Effector CD8-positive, alpha-beta T cell (primary cell): ENCODE data around the gene TRIP4.

ENCODE experiments used
- DNase-seq: peaks from one replicate; lab custom pipeline; 2025; lab: John Stamatoyannopoulos, UW

Gene TRIP4

DNA sequence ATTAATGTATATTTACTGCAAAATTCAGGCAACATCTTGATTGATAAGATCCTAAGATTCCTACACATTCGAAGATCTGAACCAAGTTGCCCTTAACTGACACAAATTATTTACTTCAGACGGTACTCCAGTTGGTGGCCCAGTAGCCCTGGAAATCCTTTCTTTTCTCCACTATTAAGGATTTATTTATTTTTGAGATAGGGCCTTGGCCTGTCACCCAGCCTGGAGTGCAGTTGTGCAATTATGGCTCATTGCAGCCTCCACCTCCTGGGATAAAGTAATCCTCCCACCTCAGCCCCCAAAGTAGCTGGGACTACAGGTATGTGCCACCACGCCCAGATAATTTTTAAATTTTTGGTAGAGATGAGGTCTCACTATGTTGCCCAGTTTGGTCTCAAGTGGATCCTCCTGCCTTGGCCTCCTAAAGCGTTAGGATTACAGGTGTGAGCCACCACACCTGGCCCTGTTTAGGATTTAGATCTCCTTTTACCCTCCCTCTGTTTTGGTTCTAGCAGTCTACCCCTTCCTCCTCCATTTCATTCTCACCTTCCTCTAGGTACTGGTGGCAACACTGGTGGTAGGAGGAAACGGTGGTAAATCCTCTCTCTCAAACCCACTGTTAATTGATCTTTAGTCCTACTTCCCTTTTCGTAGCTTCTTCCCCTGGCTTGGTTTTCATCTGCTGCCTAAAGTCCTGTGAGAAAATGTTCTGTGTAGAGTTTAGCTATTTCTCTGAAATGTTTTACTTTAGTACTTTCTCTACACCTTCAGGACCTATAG is 60.1 kb downstream of the TRIP4 start:
- DNase-seq, result no peak

DNA sequence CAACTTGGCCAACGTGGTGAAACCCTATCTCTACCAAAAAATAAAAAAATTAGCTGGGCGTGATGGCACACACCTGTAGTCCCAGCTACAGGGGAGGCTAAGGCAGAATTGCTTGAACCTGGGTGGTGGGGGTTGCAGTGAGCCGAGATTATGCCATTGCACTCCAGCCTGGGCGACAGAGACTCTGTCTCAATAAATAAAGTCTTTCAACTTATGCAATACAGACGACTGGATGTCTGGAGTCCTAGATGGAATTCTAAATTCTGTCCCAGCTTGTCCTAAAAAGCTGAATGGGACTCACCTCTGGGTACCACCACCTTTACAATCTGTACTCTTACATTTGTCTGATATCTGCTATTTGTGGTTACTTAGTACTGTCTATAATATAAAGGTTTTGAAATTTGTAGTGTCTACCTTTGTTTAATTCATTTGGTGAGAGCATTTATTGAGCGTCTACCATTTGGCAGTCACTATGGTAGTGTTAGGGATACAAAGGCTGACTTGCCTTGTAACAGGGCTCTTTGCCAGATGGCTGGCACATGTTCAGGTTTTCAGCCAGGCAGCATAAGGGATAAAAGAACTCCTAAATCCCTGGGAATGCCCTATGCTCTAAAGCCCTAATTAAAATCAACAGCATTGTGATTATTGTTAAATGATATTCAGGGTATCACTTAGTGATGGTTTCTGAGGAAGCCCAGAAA is 65.5 kb downstream of the TRIP4 start:
- no peak for DNase-seq

GRCh38 chr15:64453689-64454037 is 66.0 kb downstream of the TRIP4 start:
- DNase-seq, result no peak

DNA sequence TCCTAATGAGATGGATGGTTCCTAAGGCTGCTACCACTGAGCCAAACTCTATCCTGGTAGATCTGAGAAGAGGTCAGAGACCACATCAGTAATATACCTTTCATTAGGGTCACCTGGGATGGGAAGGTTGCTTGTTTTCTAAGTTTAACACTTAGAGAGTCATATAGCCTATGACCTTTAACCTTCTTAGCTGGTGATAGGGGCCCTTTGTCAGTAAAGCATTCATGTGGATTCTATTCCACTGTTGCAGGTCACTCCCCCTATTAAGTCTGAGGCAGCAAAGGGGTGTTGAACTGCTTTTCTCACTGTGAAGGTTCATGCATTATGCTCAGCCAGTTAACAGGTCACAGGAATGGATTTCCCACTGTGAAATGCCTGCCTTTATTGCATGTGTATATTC is 66.6 kb downstream of the TRIP4 start:
- no peak for DNase-seq

DNA sequence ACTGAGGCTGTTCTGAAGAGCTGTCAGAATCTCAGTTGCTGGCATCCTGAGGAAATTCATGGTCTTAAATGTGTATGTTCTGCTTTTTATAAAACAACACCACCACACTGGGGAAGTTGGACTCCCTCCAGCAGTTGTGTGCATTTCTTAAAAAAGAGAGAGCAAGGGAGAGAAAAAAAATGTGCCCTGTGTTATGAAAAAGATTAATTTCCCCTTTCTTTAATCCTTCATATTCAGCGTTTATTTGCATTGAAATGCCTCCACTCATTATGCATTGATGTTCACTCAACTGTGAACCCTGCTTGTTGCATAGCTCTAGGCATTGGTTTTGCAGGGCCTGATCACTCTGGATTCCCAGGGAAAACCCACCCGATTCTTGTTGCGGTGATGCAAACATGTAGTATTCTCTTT is 68.3 kb downstream of the TRIP4 start:
- no peak for DNase-seq

- DNase-seq, result no peak
Measured at GRCh38 chr15:64456634-64457108, 69.0 kb downstream of the TRIP4 start.

DNA sequence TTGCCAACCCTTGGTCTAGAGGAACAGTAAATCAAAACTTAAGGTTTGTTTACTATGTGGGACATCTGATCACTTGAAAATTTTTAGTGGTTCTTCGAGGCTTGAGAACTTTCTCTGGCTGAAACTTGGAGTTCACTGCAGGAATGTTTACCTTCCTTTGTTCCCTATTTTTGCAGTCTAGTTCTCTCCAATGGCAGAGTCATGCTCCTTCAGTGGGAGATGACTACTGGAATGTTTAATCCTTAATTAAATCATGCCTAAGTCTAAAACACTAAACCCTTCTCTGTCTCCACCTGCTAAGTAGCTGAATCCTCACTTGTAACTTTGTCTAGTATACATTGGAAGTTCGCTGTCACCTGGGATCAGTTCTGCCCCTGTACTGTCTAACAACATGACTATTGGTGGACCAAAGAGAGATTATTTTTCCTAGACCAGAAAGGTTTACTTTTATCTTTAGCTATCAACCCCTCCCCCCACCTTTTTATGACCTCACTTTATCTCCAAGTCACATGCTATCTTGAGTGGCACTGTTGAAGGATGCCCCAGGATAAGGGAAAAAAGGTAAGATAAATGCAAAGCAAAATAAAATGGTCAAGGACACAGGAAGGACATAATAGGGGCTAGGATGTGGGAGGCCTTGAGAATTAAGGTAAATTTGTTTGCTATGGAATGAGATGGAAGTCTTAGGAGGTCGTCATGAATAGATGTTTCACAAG is 71.6 kb downstream of the TRIP4 start:
- no peak for DNase-seq

- DNase-seq, result peak; percentile 83
Measured at GRCh38 chr15:64460206-64460723, 72.6 kb downstream of the TRIP4 start, which contains the start of gene ZNF609. ZNF609 (plus strand) TSS chr15:64460578; CDS start chr15:64499420, 38,842 bp downstream.

DNA sequence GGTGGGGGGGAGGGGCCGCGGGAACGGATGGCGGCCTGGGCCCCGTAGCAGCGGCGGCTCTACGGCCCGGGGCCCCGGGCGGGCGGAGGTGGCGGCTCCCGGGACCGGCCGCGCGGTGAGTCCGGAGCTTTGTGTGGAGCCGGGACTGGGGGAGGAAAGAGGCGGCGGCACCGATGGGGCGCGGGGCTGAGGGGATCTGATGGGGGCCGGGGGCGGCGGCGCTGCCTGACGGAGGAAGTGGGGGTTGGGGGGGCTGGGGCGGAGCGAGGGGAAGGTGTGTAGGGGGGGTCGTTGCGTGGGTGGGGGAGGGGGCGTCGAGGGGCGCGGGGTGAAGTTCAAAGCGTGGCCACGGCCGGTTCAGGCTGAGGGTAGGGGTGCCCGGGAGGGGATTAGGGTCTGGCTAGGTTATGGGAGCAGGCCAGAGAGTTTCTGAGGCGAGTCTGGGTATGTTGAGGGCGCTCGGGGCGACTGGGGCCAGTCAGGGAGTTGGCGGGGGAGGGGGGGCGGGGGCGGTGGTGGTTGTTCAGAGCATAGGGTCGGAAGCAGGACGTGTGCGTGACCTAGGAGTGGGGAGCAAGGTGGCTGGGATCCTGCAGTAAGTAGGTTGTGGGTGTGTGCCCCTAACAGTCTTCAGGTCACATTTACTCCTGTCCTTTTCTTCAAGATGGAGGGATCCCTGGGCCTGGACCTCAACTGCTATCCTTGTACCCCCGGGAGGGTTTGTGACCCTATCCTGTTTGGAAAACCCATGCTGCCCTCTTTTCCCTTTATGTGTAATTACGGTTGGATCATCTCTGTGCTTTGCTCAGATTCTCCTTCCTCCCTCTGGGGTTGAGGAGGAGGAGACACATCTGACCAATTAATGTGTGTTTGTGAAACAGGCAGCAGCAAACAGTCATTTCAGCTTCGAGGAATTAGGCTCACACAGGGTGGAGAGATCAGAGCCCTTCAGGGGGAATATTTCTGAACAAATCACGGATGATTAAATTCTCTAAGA is 73.4 kb downstream of the TRIP4 start:
- DNase-seq, result peak; percentile 23

- no peak for DNase-seq
Measured at GRCh38 chr15:64461721-64462162, 74.1 kb downstream of the TRIP4 start.

DNA sequence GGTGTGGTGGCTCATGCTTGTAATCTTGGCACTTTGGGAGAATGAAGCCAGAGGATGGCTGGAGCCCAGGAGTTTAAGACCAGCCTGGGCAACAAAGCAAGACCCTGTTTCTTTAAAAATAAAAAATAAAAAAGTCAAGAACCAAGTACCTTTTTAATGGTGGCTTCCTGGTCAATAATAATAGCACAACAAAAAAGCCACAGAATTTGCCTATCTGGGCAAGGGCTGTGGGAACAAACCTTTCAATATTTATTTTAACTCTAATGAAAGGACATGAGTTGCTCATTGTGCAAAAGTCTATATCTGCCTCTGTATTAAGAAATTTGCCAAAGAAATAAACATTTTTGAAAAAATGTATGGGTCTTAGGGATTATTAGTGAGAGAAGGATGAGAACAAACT is 74.9 kb downstream of the TRIP4 start:
- no peak for DNase-seq

DNA sequence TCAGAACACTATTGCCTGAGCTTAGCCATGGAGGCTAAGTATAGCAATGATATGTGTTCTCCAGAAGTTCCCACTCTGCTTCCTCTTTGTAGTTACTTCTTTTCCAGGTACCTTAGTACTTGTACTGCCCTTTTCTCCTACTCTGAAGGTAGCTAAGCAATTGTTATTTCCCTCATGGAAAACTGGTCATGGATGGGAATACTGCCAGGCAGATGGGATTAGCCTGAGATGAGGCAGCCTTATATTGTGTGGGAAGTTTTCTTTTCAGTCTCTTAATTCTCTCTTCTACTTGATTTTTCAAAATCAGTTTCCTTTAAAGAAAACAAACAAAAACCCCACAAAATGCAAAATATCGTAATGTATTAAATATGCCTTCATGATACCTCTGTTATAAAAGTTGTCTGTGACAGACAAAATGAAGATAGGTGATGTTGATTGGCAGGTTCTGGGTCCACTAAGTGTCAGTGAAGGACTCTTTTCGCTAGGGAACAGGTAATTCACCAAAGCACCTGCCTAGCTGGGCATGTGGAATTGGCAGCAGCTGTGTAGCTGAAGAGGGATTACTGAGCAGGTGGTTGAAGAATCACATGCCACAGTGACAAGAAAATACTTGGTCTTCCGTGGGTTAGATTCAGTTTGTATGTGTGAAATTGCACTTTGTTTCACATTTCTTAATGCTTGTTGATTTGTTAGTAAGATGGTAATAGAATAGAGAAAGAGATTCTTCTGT is 76.8 kb downstream of the TRIP4 start:
- no peak for DNase-seq

GRCh38 chr15:64466408-64467141 is 78.9 kb downstream of the TRIP4 start:
- DNase-seq, result no peak

DNA sequence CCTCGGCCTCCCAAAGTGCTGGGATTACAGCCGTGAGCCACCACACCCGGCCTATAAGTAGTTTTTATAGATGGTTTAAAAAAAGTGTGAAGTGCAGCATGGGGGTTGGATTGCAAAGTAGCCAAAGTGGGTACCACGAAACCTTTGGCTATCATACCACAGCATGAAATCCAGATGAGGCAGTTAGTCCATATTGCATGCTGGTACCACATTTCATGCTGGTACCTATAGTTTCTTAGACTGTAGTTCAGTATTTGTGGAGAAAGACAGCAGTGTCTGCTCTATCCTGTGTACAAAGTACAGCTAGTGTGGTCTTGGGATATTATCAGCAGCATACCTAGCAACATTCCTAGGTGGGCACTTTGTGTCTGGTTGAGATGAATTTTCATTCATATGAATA is 84.5 kb downstream of the TRIP4 start:
- no peak for DNase-seq

DNA sequence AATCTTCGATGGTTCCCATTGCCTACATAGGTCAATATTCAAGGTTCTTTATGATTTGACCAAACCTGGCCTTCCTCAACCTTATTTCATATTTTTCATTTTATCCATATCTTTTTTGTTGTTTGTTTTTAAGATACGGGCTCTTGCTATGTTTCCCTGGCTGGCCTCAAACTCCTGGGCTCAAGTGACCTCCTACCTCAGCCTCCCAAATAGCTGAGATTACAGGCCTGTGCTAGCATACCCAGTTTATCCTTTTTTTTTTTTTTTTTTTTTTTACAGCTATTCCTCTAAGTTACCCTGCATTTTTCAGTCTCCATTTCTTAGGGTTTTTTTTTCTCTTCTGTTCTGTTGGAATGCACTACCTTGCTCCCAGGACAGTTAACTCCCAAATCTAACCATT is 87.2 kb downstream of the TRIP4 start:
- no peak for DNase-seq

DNA sequence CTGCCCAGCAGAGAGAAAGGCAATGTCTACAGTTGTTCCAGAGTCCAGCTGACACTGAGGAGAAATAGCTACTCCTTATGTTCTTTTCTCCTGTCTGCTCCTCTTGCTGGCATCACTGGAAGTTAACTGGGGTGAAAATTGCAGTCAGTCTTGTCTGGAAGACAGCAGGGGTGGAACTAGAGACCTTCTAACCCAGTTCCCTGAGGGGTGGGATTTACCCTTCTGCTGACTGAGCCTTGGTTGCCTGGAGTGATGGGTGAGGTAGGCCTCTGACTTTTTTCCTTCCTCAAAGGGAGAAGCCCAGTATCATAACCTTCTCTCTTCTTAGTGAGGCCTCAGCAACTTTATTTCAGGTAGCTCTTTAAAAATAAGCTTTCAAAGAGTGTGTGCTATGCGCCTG is 88.9 kb downstream of the TRIP4 start:
- DNase-seq, result no peak

DNA sequence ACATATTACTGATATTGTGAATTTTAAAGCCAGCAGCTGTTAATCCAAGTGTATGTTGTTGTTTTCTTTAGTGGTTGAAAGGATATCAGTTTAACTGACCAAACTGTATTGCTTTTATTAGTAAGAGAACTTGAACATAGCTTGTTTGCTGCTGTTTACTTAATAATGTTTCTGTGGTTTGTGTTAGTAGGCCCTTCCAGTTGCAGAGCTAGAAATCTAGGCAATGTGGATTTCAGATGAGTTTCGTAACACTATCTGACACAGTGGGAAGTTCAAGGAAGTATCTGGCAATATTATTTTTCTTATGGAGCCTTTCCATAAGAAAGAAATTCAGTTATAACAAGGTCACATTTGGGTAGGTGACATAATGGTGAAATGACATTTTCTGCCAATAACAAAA is 91.2 kb downstream of the TRIP4 start:
- DNase-seq, result no peak

- DNase-seq, result no peak
Measured at GRCh38 chr15:64480891-64481290, 93.3 kb downstream of the TRIP4 start.

DNA sequence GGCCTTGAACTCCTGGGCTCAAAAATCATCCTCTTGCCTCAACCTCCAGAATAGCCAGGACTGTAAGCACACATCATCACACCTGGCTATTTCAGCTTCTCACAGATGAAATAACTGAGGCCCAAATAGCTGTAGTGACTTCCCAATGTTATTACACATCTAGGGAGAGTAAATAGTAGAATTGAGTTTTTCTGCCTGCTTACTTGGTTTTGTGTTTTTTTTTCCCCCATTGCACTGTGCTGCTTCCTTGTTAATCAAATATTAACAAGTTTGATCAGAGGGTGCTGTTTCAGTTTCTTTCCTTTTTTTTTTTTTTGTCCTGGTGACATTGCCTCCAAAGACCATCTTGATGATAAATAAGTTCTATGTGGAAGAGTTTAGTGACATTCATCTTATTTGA is 96.1 kb downstream of the TRIP4 start:
- DNase-seq, result no peak

GRCh38 chr15:64485796-64486195 is 98.2 kb downstream of the TRIP4 start:
- DNase-seq, result no peak
